IMR-90 (cell line): ENCODE measurements around the gene ABT1. TPM values are rescaled to one million over a fixed set of nuclear protein-coding genes. Genes with fewer than 3 reads are reported as not detected.

Experiments used
- ATAC-seq: fragments of 200-7000 bp; cut with Tn5 transposase; 2 replicates; pipeline ENCODE4 v1.9.1; 2020; ENCODE audit warnings: low read depth, mild to moderate bottlenecking, moderate library complexity
- BruUV-seq: library from RNA; stranded (reverse); fragments of 400-500 nt; replicated peaks from 2 replicates; lab custom pipeline; 2021; lab: Mats Ljungman, UMichigan
- CTCF ChIA-PET: fragments of 300-600 bp; formaldehyde crosslinking; extraction: SDS; loops from one replicate; lab custom pipeline; 2021; ENCODE audit warnings: antibody characterized with exemption; lab: Yijun Ruan, JAX
- POLR2A ChIA-PET: fragments of 300-600 bp; sonication (Branson Sonifier 250); formaldehyde crosslinking; loops from one replicate; lab custom pipeline; 2022; ENCODE audit warnings: antibody characterized with exemption; ENCODE audit not compliant: unreplicated experiment; lab: Charles Lee
- DNase-seq: peaks from one replicate; pipeline ENCODE4 v3.0.0; 2013
- H2AFZ ChIP-seq: replicated peaks from 2 replicates; pipeline ENCODE3; 2013; ENCODE audit warnings: low read length, mild to moderate bottlenecking; ENCODE audit not compliant: poor library complexity
- H2AK5ac ChIP-seq: 2 replicates; pipeline ENCODE4 v1.6.1; 2013; ENCODE audit warnings: low read depth, low read length, inconsistent platforms
- H2AK9ac ChIP-seq: replicated peaks from 2 replicates; pipeline ENCODE3; 2013; ENCODE audit warnings: mild to moderate bottlenecking, low read depth, low read length, moderate library complexity; ENCODE audit not compliant: poor library complexity
- H2BK120ac ChIP-seq: 2 replicates; pipeline ENCODE4 v1.6.1; 2013; ENCODE audit warnings: low read depth, low read length, inconsistent platforms
- H2BK15ac ChIP-seq: 3 replicates; pipeline ENCODE4 v1.6.1; 2013; ENCODE audit warnings: low read depth, low read length, inconsistent platforms
- H2BK20ac ChIP-seq: 2 replicates; pipeline ENCODE4 v1.6.1; 2013; ENCODE audit warnings: low read depth, mild to moderate bottlenecking, inconsistent platforms, low read length, moderate library complexity
- H2BK5ac ChIP-seq: 2 replicates; pipeline ENCODE4 v1.6.1; 2013; ENCODE audit warnings: mild to moderate bottlenecking, low read depth, low read length, inconsistent platforms; ENCODE audit not compliant: poor library complexity, severe bottlenecking
- H3K14ac ChIP-seq: replicated peaks from 2 replicates; pipeline ENCODE4 v1.6.1; 2013; ENCODE audit warnings: low read depth, low read length, inconsistent platforms
- H3K18ac ChIP-seq: 2 replicates; pipeline ENCODE4 v1.6.1; 2013; ENCODE audit warnings: low read depth, low read length, control low read depth
- H3K23ac ChIP-seq: 2 replicates; pipeline ENCODE4 v1.6.1; 2013; ENCODE audit warnings: low read depth, low read length, inconsistent platforms
- H3K27ac ChIP-seq: 2 replicates; pipeline ENCODE4 v1.5.1; 2013; ENCODE audit warnings: mild to moderate bottlenecking, control low read depth, low read length; ENCODE audit not compliant: insufficient read depth
- H3K27me3 ChIP-seq: 2 replicates; pipeline ENCODE4 v1.6.1; 2013; ENCODE audit warnings: low read length; ENCODE audit not compliant: control insufficient read depth, insufficient read depth
- H3K36me3 ChIP-seq: 2 replicates; pipeline ENCODE4 v1.6.1; 2013; ENCODE audit warnings: low read length, mixed read lengths; ENCODE audit not compliant: control insufficient read depth, insufficient read depth
- H3K4ac ChIP-seq: 2 replicates; pipeline ENCODE4 v1.6.1; 2013; ENCODE audit warnings: low read depth, low read length, inconsistent platforms
- H3K4me1 ChIP-seq: 2 replicates; pipeline ENCODE4 v1.6.1; 2013; ENCODE audit warnings: low read length, mixed read lengths; ENCODE audit not compliant: control insufficient read depth, insufficient read depth
- H3K4me2 ChIP-seq: 2 replicates; pipeline ENCODE4 v1.6.1; 2013; ENCODE audit warnings: low read depth, mild to moderate bottlenecking, control low read depth, low read length, moderate library complexity
- H3K4me3 ChIP-seq: 2 replicates; pipeline ENCODE4 v1.5.1; 2013; ENCODE audit warnings: low read depth, mild to moderate bottlenecking, control low read depth, low read length, moderate library complexity; ENCODE audit not compliant: insufficient read depth
- H3K56ac ChIP-seq: 2 replicates; pipeline ENCODE4 v1.6.1; 2013; ENCODE audit warnings: low read length, inconsistent platforms; ENCODE audit not compliant: insufficient read depth; ENCODE audit errors: extremely low read depth
- H3K79me1 ChIP-seq, 2 experiments: 2 replicates each; pipeline ENCODE4 v1.6.1; 2013; ENCODE audit warnings: low read length in 2 of 2, inconsistent platforms in 1 of 2, low read depth in 1 of 2
- H3K9ac ChIP-seq: 2 replicates; pipeline ENCODE4 v1.6.1; 2013; ENCODE audit warnings: low read depth, low read length, control low read depth
- H3K9me1 ChIP-seq: 2 replicates; pipeline ENCODE4 v1.6.1; 2013; ENCODE audit warnings: low read length, inconsistent platforms; ENCODE audit not compliant: insufficient read depth
- H3K9me3 ChIP-seq: 2 replicates; pipeline ENCODE4 v1.6.1; 2013; ENCODE audit warnings: low read length; ENCODE audit not compliant: control insufficient read depth, insufficient read depth
- H4K20me1 ChIP-seq: 2 replicates; pipeline ENCODE4 v1.6.1; 2013; ENCODE audit warnings: low read length, inconsistent platforms; ENCODE audit not compliant: insufficient read depth
- H4K5ac ChIP-seq: 2 replicates; pipeline ENCODE4 v1.6.1; 2013; ENCODE audit warnings: mild to moderate bottlenecking, low read depth, low read length, control low read depth
- H4K8ac ChIP-seq, 2 experiments: 2 replicates each; pipeline ENCODE4 v1.6.1; 2013; ENCODE audit warnings: low read depth in 2 of 2, low read length in 2 of 2, control low read depth in 1 of 2, inconsistent platforms in 1 of 2
- H4K91ac ChIP-seq: 2 replicates; pipeline ENCODE4 v1.6.1; 2013; ENCODE audit warnings: low read depth, low read length, inconsistent platforms; ENCODE audit not compliant: insufficient read depth
- CEBPB ChIP-seq: IDR thresholded peaks from 2 replicates; pipeline ENCODE4 v1.6.1; 2012; ENCODE audit warnings: low read depth, low read length, improper control_type of control experiment
- ELK1 ChIP-seq: fragments of 150-350 bp; IDR thresholded peaks from 2 replicates; pipeline ENCODE4 v1.6.1; 2016; ENCODE audit warnings: low read depth, mild to moderate bottlenecking, low read length, moderate library complexity, borderline replicate concordance
- MAFK ChIP-seq: IDR thresholded peaks from 2 replicates; pipeline ENCODE4 v1.6.1; 2012; ENCODE audit warnings: low read depth, low read length, improper control_type of control experiment
- MAZ ChIP-seq: IDR thresholded peaks from 2 replicates; pipeline ENCODE4 v1.6.1; 2012; ENCODE audit warnings: low read depth, mild to moderate bottlenecking, low read length, improper control_type of control experiment, moderate library complexity, borderline replicate concordance
- MXI1 ChIP-seq: IDR thresholded peaks from 2 replicates; pipeline ENCODE4 v1.6.1; 2012; ENCODE audit warnings: low read depth, mild to moderate bottlenecking, low read length, moderate library complexity, borderline replicate concordance
- NFE2L2 ChIP-seq: fragments of 150-350 bp; IDR thresholded peaks from 2 replicates; pipeline ENCODE4 v1.6.1; 2016; ENCODE audit warnings: low read depth, mild to moderate bottlenecking, low read length
- POLR2A ChIP-seq: IDR thresholded peaks from 2 replicates; pipeline ENCODE4 v1.6.1; 2012; ENCODE audit warnings: mild to moderate bottlenecking, low read depth, low read length
- RAD21 ChIP-seq: IDR thresholded peaks from 2 replicates; pipeline ENCODE4 v1.6.1; 2012; ENCODE audit warnings: low read length, improper control_type of control experiment
- RCOR1 ChIP-seq: IDR thresholded peaks from 2 replicates; pipeline ENCODE4 v1.6.1; 2012; ENCODE audit warnings: mild to moderate bottlenecking, low read length, improper control_type of control experiment; ENCODE audit not compliant: insufficient replicate concordance
- RFX5 ChIP-seq: IDR thresholded peaks from 2 replicates; pipeline ENCODE4 v1.8.0; 2012; ENCODE audit warnings: low read depth, mild to moderate bottlenecking, low read length, moderate library complexity
- SMC3 ChIP-seq: fragments of 150-350 bp; IDR thresholded peaks from 2 replicates; pipeline ENCODE4 v1.6.1; 2016; ENCODE audit warnings: low read depth, mild to moderate bottlenecking, antibody characterized with exemption, low read length, moderate library complexity
- USF2 ChIP-seq: fragments of 150-350 bp; IDR thresholded peaks from 2 replicates; pipeline ENCODE4 v1.6.1; 2017; ENCODE audit warnings: mild to moderate bottlenecking, antibody characterized with exemption, low read length, low read depth
- WGBS, 2 experiments: methylation state at CpG; one replicate each; pipeline versions ENCODE4 v1.1.5 to v1.1.7; 2013; ENCODE audit warnings: missing lambda C conversion rate in 2 of 2; ENCODE audit not compliant: insufficient read length in 1 of 2; ENCODE audit errors: extremely low coverage in 2 of 2; 5-methylcytosine and 5-hydroxymethylcytosine counted together
- dilution Hi-C: fragments of 300-500 bp; cut with HindIII; formaldehyde crosslinking; loops from one replicate; pipeline ENCODE4 v1.14.3; 2018; ENCODE audit warnings: low sequenced_read_pairs; ENCODE audit not compliant: unreplicated experiment
- in situ Hi-C: fragments of 300-500 bp; cut with MboI; formaldehyde crosslinking; loops from 3 replicates; pipeline ENCODE4 v1.14.3; 2019; ENCODE audit warnings: low sequenced_read_pairs, inconsistent platforms, mixed read lengths
- intact Hi-C: fragments of 100-400 bp; cut with micrococcal nuclease; formaldehyde crosslinking; loops from 2 replicates; pipeline ENCODE4 v1.10.0; 2022
- polyA plus RNA-seq, 3 experiments: library from polyadenylated mRNA; depleted of rRNA; stranded (reverse); fragments of >200 nt; gene quantifications; 2 replicates each; pipeline ENCODE4 v1.2.3, GENCODE V29; 2012; ENCODE audit warnings: low replicate concordance in 1 of 3
- total RNA-seq: library from RNA; depleted of rRNA; stranded (reverse); fragments of >200 nt; gene quantifications from 2 replicates; pipeline ENCODE4 v1.2.3, GENCODE V29; 2012
- TF ChIP-seq, protein P1 (sequence below): conservative IDR thresholded peaks from 2 replicates; pipeline ENCODE4 v1.5.1; 2012; ENCODE audit warnings: mild to moderate bottlenecking, low read depth, low read length, improper control_type of control experiment

ABT1 gene
- total and polyA plus RNA-seq, 2 of the 4 experiments (the other 2 are of a cell fraction) = 15.2 to 15.4 TPM

DNA sequence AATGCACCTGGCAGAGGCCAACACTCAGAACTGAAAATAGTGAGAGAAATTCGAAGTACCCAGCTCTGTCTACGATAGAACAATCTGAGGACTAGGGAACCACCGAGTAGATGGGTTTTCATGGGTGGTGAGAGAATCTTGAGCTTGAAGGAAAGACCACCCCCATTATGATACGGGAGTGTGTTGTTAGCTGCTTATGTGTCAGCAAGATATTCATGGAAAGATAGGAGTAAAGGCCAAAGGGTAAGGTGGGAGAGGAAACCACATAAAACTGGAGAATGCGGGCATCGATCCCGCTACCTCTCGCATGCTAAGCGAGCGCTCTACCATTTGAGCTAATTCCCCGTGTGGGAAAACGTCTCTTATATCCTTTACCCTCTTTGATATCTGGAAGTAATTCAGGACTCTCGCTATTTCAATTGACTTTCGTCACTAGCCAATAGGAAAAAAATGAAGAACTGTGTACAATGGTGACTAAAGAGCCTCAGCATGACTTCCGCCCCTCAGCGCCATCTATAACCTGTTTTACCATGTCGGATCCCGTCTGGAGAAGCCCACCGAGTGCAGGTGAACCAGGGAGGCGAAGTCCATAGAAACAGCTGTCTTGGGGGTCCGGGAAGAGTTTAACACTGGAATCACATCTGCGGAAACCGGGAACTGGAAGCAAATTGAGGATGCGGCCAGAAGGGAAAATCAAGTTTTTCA is 25.0 kb upstream of the ABT1 start:
- peak overlapping the region; percentile 31; the same call in 1 of the 3 replicates for H2BK15ac ChIP-seq
- ATAC-seq (peak; percentile 81), DNase-seq (peak; percentile 90)
- peak overlapping the region; percentile 53 for H3K14ac ChIP-seq
- H3K4me3 ChIP-seq = peak overlapping the region; percentile 69
- no peaks in the 10 kb centered on the region; the same call in 1 of the 2 replicates for H4K20me1 ChIP-seq
- peak overlapping the region; percentile 64 for H2BK5ac ChIP-seq
- dilution Hi-C loops = no loop called here
- no peaks in the 10 kb centered on the region for H3K79me1 ChIP-seq
- peak overlapping the region; percentile 3 to 77; a peak in 3 of 4 replicates for H4K8ac ChIP-seq
- no peaks in the 10 kb centered on the region for H3K4me1 ChIP-seq
- H3K27me3 ChIP-seq = no peaks in the 10 kb centered on the region
- peak overlapping the region; percentile 50; the same call in 1 of the 2 replicates for H4K5ac ChIP-seq
- peak overlapping the region; percentile 22 for H3K23ac ChIP-seq
- CTCF ChIA-PET = interaction anchor here (0.6 to 2.8 kb wide), 8 partner anchors 21 to 1770 kb away, joined by 3 to 19 read pairs (median 3); no protein-coding TSS in a partner anchor
- no peaks in the 10 kb centered on the region for H3K36me3 ChIP-seq
- no peak overlapping the region for H2AK5ac ChIP-seq
- H2AK9ac ChIP-seq = peak overlapping the region; percentile 45
- intact Hi-C loops = loop anchor here (1.0 kb wide), 3 partner anchors 24 to 508 kb away; partner anchors contain the start of gene HMGN4
- peak overlapping the region; percentile 85 for H3K4me2 ChIP-seq
- peak overlapping the region; percentile 49 for H2BK120ac ChIP-seq
- no peaks in the 10 kb centered on the region for H3K9me1 ChIP-seq
- WGBS, 2 experiments = 3% methylated on average over 5 of the region's 24 CpGs; no CpG with 5 or more reads in 1 of the 2 experiments
- H3K56ac ChIP-seq = 0 out of 2 replicates have a peak overlapping the region, but pooled peaks have one; percentile 41
- in situ Hi-C loops = loop anchor here (5.0 kb wide), 1 partner anchor 239 kb away; no protein-coding TSS in a partner anchor
- H3K4ac ChIP-seq = peak overlapping the region; percentile 51; the same call in 1 of the 2 replicates
- peak overlapping the region; percentile 41 for H4K91ac ChIP-seq
- POLR2A ChIA-PET = interaction anchor here (0.6 kb wide), 1 partner anchor 20 kb away, joined by 3 read pairs; no protein-coding TSS in a partner anchor
- peak overlapping the region; percentile 39; the same call in 1 of the 2 replicates for H3K18ac ChIP-seq
- BruUV-seq = no TSS peak
- H3K9me3 ChIP-seq = no peaks in the 10 kb centered on the region
- peak overlapping the region; percentile 56 for H3K27ac ChIP-seq
- 0 out of 2 replicates have a peak overlapping the region, but pooled peaks have one; percentile 7 for H2BK20ac ChIP-seq
- H3K9ac ChIP-seq = peak overlapping the region; percentile 34
- peak overlapping the region; percentile 95 for H2AFZ ChIP-seq
- TF ChIP-seq USF2 (peak; percentile 21; the same call in 1 of the 2 replicates), NFE2L2 (no peak), RFX5 (no peak), POLR2A (no peak), MXI1 (no peak), ELK1 (no peak), MAFK (no peak), RCOR1 (no peak), MAZ (no peak; the same call in 1 of the 2 replicates), CEBPB (peak; percentile 30; the same call in 1 of the 2 replicates), RAD21 (no peak), SMC3 (no peak)
- TF ChIP-seq, protein P1, sequence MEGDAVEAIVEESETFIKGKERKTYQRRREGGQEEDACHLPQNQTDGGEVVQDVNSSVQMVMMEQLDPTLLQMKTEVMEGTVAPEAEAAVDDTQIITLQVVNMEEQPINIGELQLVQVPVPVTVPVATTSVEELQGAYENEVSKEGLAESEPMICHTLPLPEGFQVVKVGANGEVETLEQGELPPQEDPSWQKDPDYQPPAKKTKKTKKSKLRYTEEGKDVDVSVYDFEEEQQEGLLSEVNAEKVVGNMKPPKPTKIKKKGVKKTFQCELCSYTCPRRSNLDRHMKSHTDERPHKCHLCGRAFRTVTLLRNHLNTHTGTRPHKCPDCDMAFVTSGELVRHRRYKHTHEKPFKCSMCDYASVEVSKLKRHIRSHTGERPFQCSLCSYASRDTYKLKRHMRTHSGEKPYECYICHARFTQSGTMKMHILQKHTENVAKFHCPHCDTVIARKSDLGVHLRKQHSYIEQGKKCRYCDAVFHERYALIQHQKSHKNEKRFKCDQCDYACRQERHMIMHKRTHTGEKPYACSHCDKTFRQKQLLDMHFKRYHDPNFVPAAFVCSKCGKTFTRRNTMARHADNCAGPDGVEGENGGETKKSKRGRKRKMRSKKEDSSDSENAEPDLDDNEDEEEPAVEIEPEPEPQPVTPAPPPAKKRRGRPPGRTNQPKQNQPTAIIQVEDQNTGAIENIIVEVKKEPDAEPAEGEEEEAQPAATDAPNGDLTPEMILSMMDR = no peak
